Astrocyte (in vitro differentiated cells and primary cell): ENCODE results near the gene LSM4. TPM values are rescaled to one million over a fixed set of nuclear protein-coding genes. Genes with fewer than 3 reads are reported as not detected.

Source experiments
- DNase-seq: peaks from one replicate; pipeline ENCODE4 v3.0.0-alpha.2; 2010; ENCODE audit warnings: low read depth
- FAIRE-seq: peaks from 2 replicates; lab custom pipeline; 2011; peaks lifted over from hg19 to GRCh38; lab: Jason Lieb, UNC
- H2AFZ ChIP-seq: 2 replicates; pipeline ENCODE4 v1.6.0; 2012; ENCODE audit warnings: low read depth, low read length, inconsistent platforms
- H3K27ac ChIP-seq: 2 replicates; pipeline ENCODE4 v1.5.1; 2011; ENCODE audit warnings: low read depth, low read length, inconsistent platforms
- H3K27me3 ChIP-seq: 2 replicates; pipeline ENCODE4 v1.6.0; 2011; ENCODE audit warnings: low read length, inconsistent platforms; ENCODE audit not compliant: insufficient read depth
- H3K36me3 ChIP-seq: 2 replicates; pipeline ENCODE4 v1.5.1; 2011; ENCODE audit warnings: low read length, inconsistent platforms; ENCODE audit not compliant: insufficient read depth
- H3K4me1 ChIP-seq: 2 replicates; pipeline ENCODE4 v1.5.1; 2011; ENCODE audit warnings: low read length, inconsistent platforms; ENCODE audit not compliant: insufficient read depth
- H3K4me2 ChIP-seq: 2 replicates; pipeline ENCODE4 v1.6.0; 2012; ENCODE audit warnings: low read length, inconsistent platforms
- H3K4me3 ChIP-seq: 2 replicates; pipeline ENCODE4 v1.5.1; 2011; ENCODE audit warnings: low read depth, mild to moderate bottlenecking, low read length, inconsistent platforms; ENCODE audit not compliant: insufficient read depth
- H3K79me2 ChIP-seq: 2 replicates; pipeline ENCODE4 v1.6.0; 2012; ENCODE audit warnings: mild to moderate bottlenecking, low read length, inconsistent platforms; ENCODE audit not compliant: insufficient read depth
- H3K9ac ChIP-seq: 2 replicates; pipeline ENCODE4 v1.6.0; 2012; ENCODE audit warnings: mild to moderate bottlenecking, low read length, inconsistent platforms
- H3K9me3 ChIP-seq: 2 replicates; pipeline ENCODE4 v1.5.1; 2012; ENCODE audit warnings: low read depth, mild to moderate bottlenecking, low read length, inconsistent platforms; ENCODE audit not compliant: insufficient read depth
- H4K20me1 ChIP-seq: 2 replicates; pipeline ENCODE4 v1.6.0; 2012; ENCODE audit warnings: low read length, inconsistent platforms; ENCODE audit not compliant: insufficient read depth
- H3K27ac Mint-ChIP-seq: one replicate; pipeline ENCODE4 v1.8.0; 2021; ENCODE audit warnings: mild to moderate bottlenecking, mixed read lengths; ENCODE audit not compliant: unreplicated experiment
- H3K27me3 Mint-ChIP-seq: one replicate; pipeline ENCODE4 v1.8.0; 2021; ENCODE audit warnings: low read depth, mixed read lengths; ENCODE audit not compliant: unreplicated experiment
- H3K36me3 Mint-ChIP-seq: one replicate; pipeline ENCODE4 v1.8.0; 2021; ENCODE audit warnings: low read depth, mixed read lengths; ENCODE audit not compliant: unreplicated experiment
- H3K4me1 Mint-ChIP-seq: one replicate; pipeline ENCODE4 v1.8.0; 2021; ENCODE audit warnings: low read depth, mixed read lengths; ENCODE audit not compliant: unreplicated experiment
- H3K4me3 Mint-ChIP-seq: one replicate; pipeline ENCODE4 v1.8.0; 2021; ENCODE audit warnings: mild to moderate bottlenecking, moderate library complexity, mixed read lengths; ENCODE audit not compliant: unreplicated experiment
- H3K9me3 Mint-ChIP-seq: one replicate; pipeline ENCODE4 v1.8.0; 2021; ENCODE audit warnings: mild to moderate bottlenecking, mixed read lengths; ENCODE audit not compliant: unreplicated experiment
- EZH2 ChIP-seq: IDR thresholded peaks from 2 replicates; pipeline ENCODE4 v1.6.1; 2012; ENCODE audit warnings: mild to moderate bottlenecking, low read length, inconsistent platforms; ENCODE audit not compliant: insufficient read depth
- microRNA-seq: library from miRNA; unstranded; fragments of <30 nt; microRNA quantifications from one replicate; pipeline ENCODE4 v1.2.0, GENCODE V29; 2020
- total RNA-seq: library from RNA; stranded (reverse); gene quantifications from 2 replicates; pipeline ENCODE4 v1.2.1, GENCODE V29; 2021
- TF ChIP-seq, protein P1 (sequence below): IDR thresholded peaks from 2 replicates; pipeline ENCODE4 v1.5.1; 2011; ENCODE audit warnings: low read depth, mild to moderate bottlenecking, inconsistent platforms, low read length, moderate library complexity; ENCODE audit not compliant: insufficient read depth

LSM4 gene
- total RNA-seq, 1 donor from 2014 or later = 127 TPM

DNA sequence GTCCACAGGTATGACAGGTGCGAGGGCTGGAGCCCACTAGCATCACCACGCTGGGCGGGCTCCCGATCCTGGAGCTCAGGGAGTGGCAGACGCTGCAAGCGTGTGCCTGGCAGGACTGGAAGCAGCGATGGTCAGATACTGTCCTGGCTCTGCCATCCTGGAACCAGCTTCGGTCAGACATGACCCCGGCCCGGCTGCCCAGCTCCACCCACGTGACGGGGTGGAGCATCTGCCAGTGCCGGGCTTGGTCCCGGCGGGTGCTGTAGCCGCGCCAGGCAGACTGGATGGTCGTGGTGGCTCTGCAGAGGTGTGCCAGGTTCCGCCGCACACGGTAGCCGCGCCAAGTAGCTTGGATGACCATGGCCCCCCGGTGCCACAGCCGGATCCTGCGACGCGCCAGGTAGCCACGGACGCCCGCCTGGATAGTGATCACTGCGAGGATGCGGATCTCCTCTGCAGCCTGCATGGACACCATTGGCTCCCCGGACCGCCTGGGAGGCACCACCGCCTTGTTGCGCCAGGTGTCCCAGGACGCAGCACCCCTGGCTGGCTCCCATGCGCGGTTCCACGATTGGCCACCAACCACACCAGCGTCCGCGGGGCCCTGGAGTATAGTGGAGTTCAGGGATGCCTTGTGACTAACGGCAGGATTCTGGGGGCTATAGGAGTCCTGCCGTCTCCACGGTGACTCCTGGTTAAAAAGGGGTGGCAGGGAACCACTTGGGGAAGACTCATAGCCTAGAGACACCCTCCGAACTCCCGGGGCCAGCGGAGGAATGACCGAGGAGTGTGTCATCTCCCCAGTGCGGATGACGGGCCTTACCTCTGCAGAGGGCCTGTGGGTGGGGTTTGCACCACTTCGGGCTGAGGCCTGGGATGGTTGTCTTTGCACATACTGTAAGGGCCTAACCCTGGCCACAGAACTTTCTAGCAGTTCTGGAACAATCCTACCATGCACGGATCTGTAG is 65.1 kb downstream of the LSM4 start:
- Mint-ChIP-seq H3K27ac (no peak overlapping the region), H3K4me3 (no peak overlapping the region), H3K9me3 (peaks cover 4% of the 10 kb centered on the region), H3K36me3 (no peaks in the 10 kb centered on the region), H3K4me1 (no peaks in the 10 kb centered on the region), H3K27me3 (peaks cover 29% of the 10 kb centered on the region)
- Histone ChIP-seq H3K27ac (no peak overlapping the region), H4K20me1 (peaks cover 3% of the 10 kb centered on the region), H3K79me2 (no peaks in the 10 kb centered on the region), H3K4me3 (no peak overlapping the region), H3K4me1 (no peaks in the 10 kb centered on the region), H3K27me3 (peaks cover 13% of the 10 kb centered on the region), H3K9me3 (no peaks in the 10 kb centered on the region), H3K36me3 (no peaks in the 10 kb centered on the region), H3K4me2 (no peak overlapping the region), H3K9ac (no peak overlapping the region), H2AFZ (no peak overlapping the region)
- no peak for TF ChIP-seq EZH2
- TF ChIP-seq, protein P1, sequence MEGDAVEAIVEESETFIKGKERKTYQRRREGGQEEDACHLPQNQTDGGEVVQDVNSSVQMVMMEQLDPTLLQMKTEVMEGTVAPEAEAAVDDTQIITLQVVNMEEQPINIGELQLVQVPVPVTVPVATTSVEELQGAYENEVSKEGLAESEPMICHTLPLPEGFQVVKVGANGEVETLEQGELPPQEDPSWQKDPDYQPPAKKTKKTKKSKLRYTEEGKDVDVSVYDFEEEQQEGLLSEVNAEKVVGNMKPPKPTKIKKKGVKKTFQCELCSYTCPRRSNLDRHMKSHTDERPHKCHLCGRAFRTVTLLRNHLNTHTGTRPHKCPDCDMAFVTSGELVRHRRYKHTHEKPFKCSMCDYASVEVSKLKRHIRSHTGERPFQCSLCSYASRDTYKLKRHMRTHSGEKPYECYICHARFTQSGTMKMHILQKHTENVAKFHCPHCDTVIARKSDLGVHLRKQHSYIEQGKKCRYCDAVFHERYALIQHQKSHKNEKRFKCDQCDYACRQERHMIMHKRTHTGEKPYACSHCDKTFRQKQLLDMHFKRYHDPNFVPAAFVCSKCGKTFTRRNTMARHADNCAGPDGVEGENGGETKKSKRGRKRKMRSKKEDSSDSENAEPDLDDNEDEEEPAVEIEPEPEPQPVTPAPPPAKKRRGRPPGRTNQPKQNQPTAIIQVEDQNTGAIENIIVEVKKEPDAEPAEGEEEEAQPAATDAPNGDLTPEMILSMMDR = no peak
- FAIRE-seq (no peak), DNase-seq (no peak)

Small RNA genes within 50 kb of the gene (microRNA-seq; reads per million reads assigned to microRNA genes)
- 9.3 reads per million, percentile 34 among the genes with 10 or more reads in this experiment for gene MIR3188

Other genes starting within 250 kb of the LSM4 start
- gene IL12RB1, start 236.1 kb downstream of the LSM4 start, total RNA-seq = 0.07 TPM in 1 of 2 replicates, not detected in the other
- 5.5 and 6.3 TPM in 2 replicates for gene MAST3, start 225.3 kb downstream of the LSM4 start, total RNA-seq
- 58.4 and 60.6 TPM in 2 replicates for gene PIK3R2, start 169.9 kb downstream of the LSM4 start, total RNA-seq
- gene IFI30, start 149.3 kb downstream of the LSM4 start, total RNA-seq = 0.89 and 2.3 TPM in 2 replicates
- gene MPV17L2, start 129.9 kb downstream of the LSM4 start, total RNA-seq = 17.7 and 21.8 TPM in 2 replicates
- gene RAB3A, start 119.0 kb downstream of the LSM4 start, total RNA-seq = 6.6 and 7.5 TPM in 2 replicates
- 0.64 and 0.70 TPM in 2 replicates for gene PDE4C, start 96.6 kb downstream of the LSM4 start, total RNA-seq
- 1.3 and 1.7 TPM in 2 replicates for gene IQCN, start 48.6 kb downstream of the LSM4 start, total RNA-seq
- gene JUND, start 41.5 kb downstream of the LSM4 start, total RNA-seq = 151 and 161 TPM in 2 replicates
- 20.6 and 28.4 TPM in 2 replicates for gene PGPEP1, start 17.5 kb upstream of the LSM4 start, total RNA-seq
- gene GDF15, start 63.1 kb upstream of the LSM4 start, total RNA-seq = 20.5 and 23.2 TPM in 2 replicates
- not detected in 2 replicates for gene LRRC25, start 74.5 kb upstream of the LSM4 start, total RNA-seq
- 51.2 and 56.6 TPM in 2 replicates for gene SSBP4, start 96.3 kb upstream of the LSM4 start, total RNA-seq
- gene ISYNA1, start 115.1 kb upstream of the LSM4 start, total RNA-seq = 128 and 153 TPM in 2 replicates
- gene ELL, start 199.0 kb upstream of the LSM4 start, total RNA-seq = 16.0 TPM in 2 replicates
- gene FKBP8, start 220.5 kb upstream of the LSM4 start, total RNA-seq = 246 and 251 TPM in 2 replicates
- gene KXD1, start 234.8 kb upstream of the LSM4 start, total RNA-seq = 73.4 and 80.2 TPM in 2 replicates
- gene UBA52, start 248.8 kb upstream of the LSM4 start, total RNA-seq = 1,213 and 1,287 TPM in 2 replicates